Lung microvascular endothelial cell (primary cell): Measurements from ENCODE around the gene DUSP10. TPM values are rescaled to one million over a fixed set of nuclear protein-coding genes. Genes with fewer than 3 reads are reported as not detected.
A peak's percentile ranks its signal among the peaks of the same experiment; 100 is the strongest.

Experiments used
- DNase-seq, 2 donors: peaks; one replicate each; pipeline versions ENCODE4 v3.0.0 to v3.0.0-alpha.2; 2010; ENCODE audit warnings: low read depth in 2 of 2
- total RNA-seq: library from RNA; depleted of rRNA; stranded (reverse); fragments of >200 nt; gene quantifications from 2 replicates; pipeline ENCODE4 v1.2.1, GENCODE V29; 2014

The DUSP10 gene
- total RNA-seq, 1 donor from 2014 or later: 1.8 TPM

- DNase-seq: no peak
Measured at GRCh38 chr1:221714227-221715152, 27.4 kb downstream of the DUSP10 start.

- no peak for DNase-seq
Measured at GRCh38 chr1:221712776-221713431, 29.0 kb downstream of the DUSP10 start.

GRCh38 chr1:221712198-221712684 is 29.6 kb downstream of the DUSP10 start:
- peak in 1 of 2 donors; percentile 36 for DNase-seq

GRCh38 chr1:221711656-221712055 is 30.2 kb downstream of the DUSP10 start:
- DNase-seq: no peak

- DNase-seq: no peak
Measured at GRCh38 chr1:221711063-221711577, 30.8 kb downstream of the DUSP10 start.

- DNase-seq: no peak
Measured at GRCh38 chr1:221709854-221710253, 32.0 kb downstream of the DUSP10 start.

GRCh38 chr1:221708987-221709386 is 32.9 kb downstream of the DUSP10 start:
- DNase-seq: peak; percentile 61 to 70

- no peak for DNase-seq
Measured at GRCh38 chr1:221708076-221708571, 33.8 kb downstream of the DUSP10 start.

GRCh38 chr1:221706876-221707582 is 34.9 kb downstream of the DUSP10 start:
- no peak for DNase-seq

- no peak for DNase-seq
Measured at GRCh38 chr1:221706191-221706590, 35.7 kb downstream of the DUSP10 start.

GRCh38 chr1:221704306-221704705 is 37.6 kb downstream of the DUSP10 start:
- no peak for DNase-seq

- no peak for DNase-seq
Measured at GRCh38 chr1:221701570-221702186, 40.2 kb downstream of the DUSP10 start.

- no peak for DNase-seq
Measured at GRCh38 chr1:221700948-221701347, 40.9 kb downstream of the DUSP10 start.

- DNase-seq: no peak
Measured at GRCh38 chr1:221700536-221700935, 41.4 kb downstream of the DUSP10 start.

- no peak for DNase-seq
Measured at GRCh38 chr1:221699978-221700519, 41.8 kb downstream of the DUSP10 start.

GRCh38 chr1:221699577-221699976 is 42.3 kb downstream of the DUSP10 start:
- DNase-seq: no peak

GRCh38 chr1:221698579-221699349 is 43.1 kb downstream of the DUSP10 start:
- DNase-seq: no peak

GRCh38 chr1:221697923-221698425 is 43.9 kb downstream of the DUSP10 start:
- no peak for DNase-seq

- DNase-seq: no peak
Measured at GRCh38 chr1:221696718-221697461, 45.0 kb downstream of the DUSP10 start.
